Measurements from ENCODE around the gene L3MBTL3. TPM values are rescaled to one million over a fixed set of nuclear protein-coding genes. Genes with fewer than 3 reads are reported as not detected.

The L3MBTL3 gene
- total and polyA plus RNA-seq, 10 of the 15 experiments (the other 5 are each of a cell fraction or from before 2014, with no cell fraction given): 0.71 to 9.4 (median 6.2) TPM

GRCh38 chr6:129994410-129994809 is 24.0 kb upstream of the L3MBTL3 start (continued):
- TF ChIP-seq REST (IDR thresholded peaks at IDR 0.05; ENCODE audit: low read depth, low read length): no peak
- no peak for TF ChIP-seq SIN3A (IDR thresholded peaks at IDR 0.05; ENCODE audit: low read depth, low read length)
- TF ChIP-seq NRF1 (conservative IDR thresholded peaks at IDR 0.05; ENCODE audit: low read depth, low read length): no peak
- no peak for TF ChIP-seq BRCA1 (IDR thresholded peaks at IDR 0.05; ENCODE audit: low read depth, low read length)
- no peak for TF ChIP-seq E2F4 (IDR thresholded peaks at IDR 0.05; ENCODE audit: low read depth, low read length)
- no peak for TF ChIP-seq SPI1 (IDR thresholded peaks at IDR 0.05; ENCODE audit: borderline replicate concordance, insufficient read depth, low read depth, low read length)
- TF ChIP-seq ZNF274 (IDR thresholded peaks at IDR 0.05; ENCODE audit: insufficient read depth, insufficient read length): no peak
- TF ChIP-seq ZNF592 (IDR thresholded peaks at IDR 0.05): no peak
- TF ChIP-seq TBL1XR1 (IDR thresholded peaks at IDR 0.05; ENCODE audit: low read depth, low read length): no peak
